ENCODE measurements around the gene TPM2.
A peak's percentile ranks its signal among the peaks of the same experiment; 100 is the strongest.

TPM2 gene

GRCh38 chr9:35696520-35697215 is 6.9 kb upstream of the TPM2 start:
- DNase-seq (ENCODE audit: low spot score): peak; percentile 44

GRCh38 chr9:35695943-35696401 is 6.2 kb upstream of the TPM2 start:
- H3K4me3 Mint-ChIP-seq: no peak overlapping the region

More at GRCh38 chr9:35696520-35697215, 6.9 kb upstream of the TPM2 start:
- Mint-ChIP-seq H3K4me3 (no peak overlapping the region), H3K27ac (no peak overlapping the region), H3K36me3 (ENCODE audit: low read depth) (peaks cover 20% of the 10 kb centered on the region), H3K4me1 (ENCODE audit: low read depth) (no peaks in the 10 kb centered on the region), H3K9me3 (no peaks in the 10 kb centered on the region), H3K27me3 (ENCODE audit: low read depth) (no peaks in the 10 kb centered on the region)

GRCh38 chr9:35691757-35692301 is 2.1 kb upstream of the TPM2 start:
- Mint-ChIP-seq H3K27ac (no peak overlapping the region), H3K4me3 (peak overlapping the region; percentile 84), H3K9me3 (no peaks in the 10 kb centered on the region), H3K36me3 (ENCODE audit: low read depth) (peaks cover 8% of the 10 kb centered on the region), H3K4me1 (ENCODE audit: low read depth) (peaks cover 13% of the 10 kb centered on the region), H3K27me3 (ENCODE audit: low read depth) (no peaks in the 10 kb centered on the region)
- no peak for DNase-seq (ENCODE audit: low spot score)

More at GRCh38 chr9:35695943-35696401, 6.2 kb upstream of the TPM2 start:
- DNase-seq (ENCODE audit: low spot score): no peak
- Mint-ChIP-seq H3K36me3 (ENCODE audit: low read depth) (peaks cover 20% of the 10 kb centered on the region), H3K27ac (no peak overlapping the region), H3K9me3 (no peaks in the 10 kb centered on the region), H3K27me3 (ENCODE audit: low read depth) (no peaks in the 10 kb centered on the region), H3K4me1 (ENCODE audit: low read depth) (peaks cover 4% of the 10 kb centered on the region)

- no peaks in the 10 kb centered on the region for H3K9me3 Mint-ChIP-seq
- H3K4me1 Mint-ChIP-seq (ENCODE audit: low read depth): peaks cover 13% of the 10 kb centered on the region
- peaks cover 2% of the 10 kb centered on the region for H3K36me3 Mint-ChIP-seq (ENCODE audit: low read depth)
- no peaks in the 10 kb centered on the region for H3K27me3 Mint-ChIP-seq (ENCODE audit: low read depth)
- H3K27ac Mint-ChIP-seq: peak overlapping the region; percentile 26
- H3K4me3 Mint-ChIP-seq: peak overlapping the region; percentile 84
- no peak for DNase-seq (ENCODE audit: low spot score)
Observed at GRCh38 chr9:35691334-35691650, 1.6 kb upstream of the TPM2 start.

- Mint-ChIP-seq H3K27me3 (ENCODE audit: low read depth) (no peaks in the 10 kb centered on the region), H3K4me1 (ENCODE audit: low read depth) (peaks cover 13% of the 10 kb centered on the region), H3K36me3 (ENCODE audit: low read depth) (no peaks in the 10 kb centered on the region), H3K4me3 (peak overlapping the region; percentile 84), H3K27ac (peak overlapping the region; percentile 26), H3K9me3 (no peaks in the 10 kb centered on the region)
- DNase-seq (ENCODE audit: low spot score): peak; percentile 11
Observed at GRCh38 chr9:35690614-35691333, 1.0 kb upstream of the TPM2 start.

- Mint-ChIP-seq H3K27ac (no peak overlapping the region), H3K36me3 (ENCODE audit: low read depth) (no peaks in the 10 kb centered on the region), H3K4me3 (peak overlapping the region; percentile 69), H3K27me3 (ENCODE audit: low read depth) (no peaks in the 10 kb centered on the region), H3K4me1 (ENCODE audit: low read depth) (peaks cover 13% of the 10 kb centered on the region), H3K9me3 (no peaks in the 10 kb centered on the region)
- no peak for DNase-seq (ENCODE audit: low spot score)
Observed at GRCh38 chr9:35690294-35690613, 529 bp upstream of the TPM2 start.

- no peaks in the 10 kb centered on the region for H3K27me3 Mint-ChIP-seq (ENCODE audit: low read depth)
- H3K4me3 Mint-ChIP-seq: peak overlapping the region; percentile 45
- H3K27ac Mint-ChIP-seq: no peak overlapping the region
- no peaks in the 10 kb centered on the region for H3K9me3 Mint-ChIP-seq
- peak; percentile 11 for DNase-seq (ENCODE audit: low spot score)
- H3K4me1 Mint-ChIP-seq (ENCODE audit: low read depth): peaks cover 13% of the 10 kb centered on the region
- no peaks in the 10 kb centered on the region for H3K36me3 Mint-ChIP-seq (ENCODE audit: low read depth)
Observed at GRCh38 chr9:35688558-35689541, 875 bp downstream of the TPM2 start.

- H3K27ac Mint-ChIP-seq: no peak overlapping the region
- DNase-seq (ENCODE audit: low spot score): no peak
- no peaks in the 10 kb centered on the region for H3K36me3 Mint-ChIP-seq (ENCODE audit: low read depth)
- H3K27me3 Mint-ChIP-seq (ENCODE audit: low read depth): no peaks in the 10 kb centered on the region
- peak overlapping the region; percentile 45 for H3K4me3 Mint-ChIP-seq
- no peaks in the 10 kb centered on the region for H3K9me3 Mint-ChIP-seq
- peaks cover 13% of the 10 kb centered on the region for H3K4me1 Mint-ChIP-seq (ENCODE audit: low read depth)
Observed at GRCh38 chr9:35687972-35688557, 1.7 kb downstream of the TPM2 start.

- no peaks in the 10 kb centered on the region for H3K36me3 Mint-ChIP-seq (ENCODE audit: low read depth)
- no peak overlapping the region for H3K4me3 Mint-ChIP-seq
- H3K27ac Mint-ChIP-seq: no peak overlapping the region
- peaks cover 13% of the 10 kb centered on the region for H3K4me1 Mint-ChIP-seq (ENCODE audit: low read depth)
- no peaks in the 10 kb centered on the region for H3K27me3 Mint-ChIP-seq (ENCODE audit: low read depth)
- no peak for DNase-seq (ENCODE audit: low spot score)
- no peaks in the 10 kb centered on the region for H3K9me3 Mint-ChIP-seq
Observed at GRCh38 chr9:35687306-35687705, 2.4 kb downstream of the TPM2 start.

GRCh38 chr9:35686222-35687203 is 3.2 kb downstream of the TPM2 start:
- H3K4me1 Mint-ChIP-seq (ENCODE audit: low read depth): peaks cover 13% of the 10 kb centered on the region
- no peak overlapping the region for H3K27ac Mint-ChIP-seq
- no peaks in the 10 kb centered on the region for H3K9me3 Mint-ChIP-seq
- no peak for DNase-seq (ENCODE audit: low spot score)
- H3K36me3 Mint-ChIP-seq (ENCODE audit: low read depth): no peaks in the 10 kb centered on the region
- H3K4me3 Mint-ChIP-seq: no peak overlapping the region
- H3K27me3 Mint-ChIP-seq (ENCODE audit: low read depth): no peaks in the 10 kb centered on the region

GRCh38 chr9:35685506-35685905 is 4.2 kb downstream of the TPM2 start:
- Mint-ChIP-seq H3K36me3 (ENCODE audit: low read depth) (no peaks in the 10 kb centered on the region), H3K27ac (no peak overlapping the region), H3K27me3 (ENCODE audit: low read depth) (no peaks in the 10 kb centered on the region), H3K4me3 (no peak overlapping the region), H3K4me1 (ENCODE audit: low read depth) (peaks cover 8% of the 10 kb centered on the region), H3K9me3 (no peaks in the 10 kb centered on the region)
- no peak for DNase-seq (ENCODE audit: low spot score)

GRCh38 chr9:35684921-35685320 is 4.8 kb downstream of the TPM2 start:
- DNase-seq (ENCODE audit: low spot score): no peak
- Mint-ChIP-seq H3K4me1 (ENCODE audit: low read depth) (peaks cover 8% of the 10 kb centered on the region), H3K27me3 (ENCODE audit: low read depth) (no peaks in the 10 kb centered on the region), H3K9me3 (no peaks in the 10 kb centered on the region), H3K4me3 (no peak overlapping the region), H3K27ac (no peak overlapping the region), H3K36me3 (ENCODE audit: low read depth) (no peaks in the 10 kb centered on the region)

Measured in T-helper 2 cell treated with Interferon-gamma antibody and Interleukin-4, amounts not matched to agents 5 μg/mL and 100 μg/mL, for 36 hours (primary cell).